Measurements from ENCODE around the gene CREBBP. TPM values are rescaled to one million over a fixed set of nuclear protein-coding genes. Genes with fewer than 3 reads are reported as not detected.

Gene CREBBP
- polyA plus RNA-seq, 1 donor (not counting 4 experiments of a cell fraction or from before 2014, with no cell fraction given) = 5.0 TPM

- Histone ChIP-seq H4K20me1 (ENCODE audit: control insufficient read depth, extremely low read depth, insufficient read depth, low read length) (peaks cover 34% of the 10 kb centered on the region), H3K4me2 (ENCODE audit: control insufficient read depth, extremely low read depth, insufficient read depth, low read depth, low read length) (peak overlapping the region; percentile 98), H3K4me3 (ENCODE audit: control insufficient read depth in 2 of 3, extremely low read depth in 1 of 3, insufficient read depth in 2 of 3, low read depth in 1 of 3, low read length in 3 of 3) (peak overlapping the region; percentile 76 to 88 (median 83)), H3K36me3 (ENCODE audit: control insufficient read depth in 2 of 2, extremely low read depth in 1 of 2, insufficient read depth in 2 of 2, low read length in 2 of 2) (peaks cover 0 to 4% of the 10 kb centered on the region in 2 experiments), H3K4me1 (ENCODE audit: control insufficient read depth, extremely low read depth, insufficient read depth, low read length) (peaks cover 18% of the 10 kb centered on the region), H3K79me2 (ENCODE audit: control insufficient read depth, insufficient read depth, low read length) (peaks cover 54% of the 10 kb centered on the region), H3K27me3 (ENCODE audit: control insufficient read depth, extremely low read depth, insufficient read depth, low read length) (no peaks in the 10 kb centered on the region), H3K9me3 (ENCODE audit: control insufficient read depth, low read depth, low read length) (no peaks in the 10 kb centered on the region), H3K27ac (ENCODE audit: control insufficient read depth, insufficient read depth, low read length) (peak overlapping the region; percentile 33), H3K9me1 (ENCODE audit: control insufficient read depth, extremely low read depth, insufficient read depth, low read length) (peaks cover 8% of the 10 kb centered on the region), H2AFZ (ENCODE audit: control insufficient read depth, low read length) (no peak overlapping the region), H3K9ac (ENCODE audit: control insufficient read depth, extremely low read depth, insufficient read depth, low read length) (peak overlapping the region; percentile 81)
- TF ChIP-seq EZH2 (IDR thresholded peaks at IDR 0.05; ENCODE audit: low read length) (no peak), CTCF (optimal IDR thresholded peaks at IDR 0.05 in 1 of 3, IDR thresholded peaks at IDR 0.05 in 1 of 3, conservative IDR thresholded peaks at IDR 0.05 in 1 of 3; ENCODE audit: extremely low read depth in 1 of 3, insufficient read depth in 2 of 3, low read length in 3 of 3) (no peak)
- DNase-seq (ENCODE audit: low read depth, low spot score) (no peak), FAIRE-seq (peak; percentile 67)
- dilution Hi-C loops (cut with MboI; ENCODE audit: extremely low pct_ligation_motif_present, low sequenced_read_pairs) = no loop called here
These were observed 1.1 kb downstream of the CREBBP start for GRCh38 chr16:3879258-3879886.

GRCh38 chr16:3878610-3879009, 1.9 kb downstream of the CREBBP start:
- TF ChIP-seq CTCF (optimal IDR thresholded peaks at IDR 0.05 in 1 of 3, IDR thresholded peaks at IDR 0.05 in 1 of 3, conservative IDR thresholded peaks at IDR 0.05 in 1 of 3; ENCODE audit: extremely low read depth in 1 of 3, insufficient read depth in 2 of 3, low read length in 3 of 3) (no peak), EZH2 (IDR thresholded peaks at IDR 0.05; ENCODE audit: low read length) (no peak)

More at GRCh38 chr16:3878610-3879009, 1.9 kb downstream of the CREBBP start:
- peaks cover 18% of the 10 kb centered on the region for H3K4me1 ChIP-seq (ENCODE audit: control insufficient read depth, extremely low read depth, insufficient read depth, low read length)
- no peaks in the 10 kb centered on the region for H3K27me3 ChIP-seq (ENCODE audit: control insufficient read depth, extremely low read depth, insufficient read depth, low read length)
- H3K27ac ChIP-seq (ENCODE audit: control insufficient read depth, insufficient read depth, low read length) = no peak overlapping the region
- peak overlapping the region; percentile 81 for H3K9ac ChIP-seq (ENCODE audit: control insufficient read depth, extremely low read depth, insufficient read depth, low read length)
- no peaks in the 10 kb centered on the region for H3K9me3 ChIP-seq (ENCODE audit: control insufficient read depth, low read depth, low read length)
- peak overlapping the region; percentile 98 for H3K4me2 ChIP-seq (ENCODE audit: control insufficient read depth, extremely low read depth, insufficient read depth, low read depth, low read length)
- H3K9me1 ChIP-seq (ENCODE audit: control insufficient read depth, extremely low read depth, insufficient read depth, low read length) = peaks cover 10% of the 10 kb centered on the region
- FAIRE-seq = no peak
- H3K4me3 ChIP-seq (ENCODE audit: control insufficient read depth in 2 of 3, extremely low read depth in 1 of 3, insufficient read depth in 2 of 3, low read depth in 1 of 3, low read length in 3 of 3) = peak overlapping the region; percentile 76 to 88 (median 83)
- no peak overlapping the region for H2AFZ ChIP-seq (ENCODE audit: control insufficient read depth, low read length)
- H3K79me2 ChIP-seq (ENCODE audit: control insufficient read depth, insufficient read depth, low read length) = peaks cover 61% of the 10 kb centered on the region
- H3K36me3 ChIP-seq (ENCODE audit: control insufficient read depth in 2 of 2, extremely low read depth in 1 of 2, insufficient read depth in 2 of 2, low read length in 2 of 2) = peaks cover 0 to 4% of the 10 kb centered on the region in 2 experiments
- peaks cover 41% of the 10 kb centered on the region for H4K20me1 ChIP-seq (ENCODE audit: control insufficient read depth, extremely low read depth, insufficient read depth, low read length)
- DNase-seq (ENCODE audit: low read depth, low spot score) = no peak
- dilution Hi-C loops (cut with MboI; ENCODE audit: extremely low pct_ligation_motif_present, low sequenced_read_pairs) = no loop called here
